Measurements from ENCODE around the gene CHMP2A. TPM values are rescaled to one million over a fixed set of nuclear protein-coding genes. Genes with fewer than 3 reads are reported as not detected.

The CHMP2A gene
- total and polyA plus RNA-seq, 2 of the 13 experiments (the other 11 are each of a cell fraction or from before 2014, with no cell fraction given) = 49.7 to 55.0 TPM

GRCh38 chr19:58511353-58512208 lies 43.3 kb downstream of the CHMP2A start, which contains the start of gene SLC27A5 (continued):
- no peak for TF ChIP-seq ZNF547 (CRISPR knock-in tag; IDR thresholded peaks at IDR 0.05)
- TF ChIP-seq RBM22 (optimal IDR thresholded peaks at IDR 0.05; ENCODE audit: low read length) = no peak
- TF ChIP-seq SOX5 (CRISPR knock-in tag; IDR thresholded peaks at IDR 0.05; ENCODE audit: borderline replicate concordance) = peak; percentile 54; the same call in 1 of the 2 replicates
- TF ChIP-seq GABPA (IDR thresholded peaks at IDR 0.05; ENCODE audit: low read depth, low read length) = no peak
- peak; percentile 57; the same call in 1 of the 2 replicates for TF ChIP-seq GABPA (CRISPR knock-in tag; IDR thresholded peaks at IDR 0.05; ENCODE audit: low read depth)
- peak; percentile 73; the same call in 1 of the 2 replicates for TF ChIP-seq ZNF788 (CRISPR knock-in tag; IDR thresholded peaks at IDR 0.05; ENCODE audit: borderline replicate concordance)
- no peak for TF ChIP-seq GPN1 (CRISPR knock-in tag; IDR thresholded peaks at IDR 0.05; ENCODE audit: borderline replicate concordance)
- peak; percentile 61 to 70; a peak in 2 of 4 replicates for TF ChIP-seq NR2F1 (CRISPR knock-in tag; IDR thresholded peaks at IDR 0.05)
- no peak for TF ChIP-seq HOXA7 (CRISPR knock-in tag; IDR thresholded peaks at IDR 0.05)
- no peak for TF ChIP-seq HOXA5 (CRISPR knock-in tag; IDR thresholded peaks at IDR 0.05)
- peak; percentile 58; the same call in 1 of the 2 replicates for TF ChIP-seq SP4 (CRISPR knock-in tag; IDR thresholded peaks at IDR 0.05)
- TF ChIP-seq NFATC3 (CRISPR knock-in tag; IDR thresholded peaks at IDR 0.05) = no peak
- peak; percentile 81 for TF ChIP-seq MED1 (CRISPR knock-in tag; IDR thresholded peaks at IDR 0.05)
- no peak for TF ChIP-seq ZNF670 (CRISPR knock-in tag; IDR thresholded peaks at IDR 0.05; ENCODE audit: borderline replicate concordance)
- no peak for TF ChIP-seq RBAK (CRISPR knock-in tag; IDR thresholded peaks at IDR 0.05)
- no peak for TF ChIP-seq MIER2 (CRISPR knock-in tag; IDR thresholded peaks at IDR 0.05)
- TF ChIP-seq CBX5 (CRISPR knock-in tag; IDR thresholded peaks at IDR 0.05; ENCODE audit: borderline replicate concordance) = peak; percentile 46; the same call in 1 of the 2 replicates
- TF ChIP-seq GMEB1 (CRISPR knock-in tag; IDR thresholded peaks at IDR 0.05; ENCODE audit: borderline replicate concordance) = peak; percentile 47; the same call in 1 of the 2 replicates
- TF ChIP-seq HNRNPK (IDR thresholded peaks at IDR 0.05; ENCODE audit: low read depth, low read length, poor library complexity, severe bottlenecking) = no peak
- peak; percentile 49; the same call in 1 of the 2 replicates for TF ChIP-seq SIX4 (CRISPR knock-in tag; IDR thresholded peaks at IDR 0.05)
- no peak for TF ChIP-seq PRMT3 (CRISPR knock-in tag; IDR thresholded peaks at IDR 0.05; ENCODE audit: borderline replicate concordance, low read depth)
- TF ChIP-seq ZBTB1 (CRISPR knock-in tag; IDR thresholded peaks at IDR 0.05; ENCODE audit: borderline replicate concordance) = no peak
- TF ChIP-seq ZNF367 (CRISPR knock-in tag; IDR thresholded peaks at IDR 0.05; ENCODE audit: borderline replicate concordance) = no peak
- TF ChIP-seq ATF7-NPFF (CRISPR knock-in tag; IDR thresholded peaks at IDR 0.05; ENCODE audit: low read depth) = 0 out of 2 replicates have a peak, but pooled peaks have one; percentile 51
- peak; percentile 5; the same call in 1 of the 2 replicates for TF ChIP-seq ZNF280D (CRISPR knock-in tag; IDR thresholded peaks at IDR 0.05)
